GM18519 (cell line): ENCODE data around the gene CRTC3.
"Not testable (repeated sequence)": the region's sequence is repeated elsewhere in the genome, so short reads cannot be mapped to it uniquely, and the experiment has no call there.

Experiments used
- ATAC-seq: cut with Tn5 transposase; IDR thresholded peaks from one replicate; pipeline ENCODE4 v1.9.1; 2021; ENCODE audit warnings: mild to moderate bottlenecking, moderate library complexity; ENCODE audit not compliant: unreplicated experiment, low FRiP score

CRTC3 gene

GRCh38 chr15:90667073-90667754 lies 137.5 kb downstream of the CRTC3 start:
- no peak for ATAC-seq

GRCh38 chr15:90667755-90668345 lies 138.1 kb downstream of the CRTC3 start:
- not testable (repeated sequence) for ATAC-seq

- not testable (repeated sequence) for ATAC-seq
These were observed 140.9 kb downstream of the CRTC3 start for GRCh38 chr15:90670631-90671030.

- ATAC-seq: no peak
These were observed 141.5 kb downstream of the CRTC3 start for GRCh38 chr15:90671216-90671615.

- not testable (repeated sequence) for ATAC-seq
These were observed 143.6 kb downstream of the CRTC3 start for GRCh38 chr15:90673357-90673756.

- no peak for ATAC-seq
These were observed 144.8 kb downstream of the CRTC3 start for GRCh38 chr15:90674476-90674875.

GRCh38 chr15:90675464-90675863 lies 145.7 kb downstream of the CRTC3 start:
- no peak for ATAC-seq

GRCh38 chr15:90677807-90678790 lies 148.4 kb downstream of the CRTC3 start:
- no peak for ATAC-seq

- ATAC-seq: no peak
These were observed 150.2 kb downstream of the CRTC3 start for GRCh38 chr15:90679959-90680358.

GRCh38 chr15:90680371-90680935 lies 150.7 kb downstream of the CRTC3 start:
- ATAC-seq: no peak

GRCh38 chr15:90681056-90681455 lies 151.3 kb downstream of the CRTC3 start:
- no peak for ATAC-seq

GRCh38 chr15:90681480-90681879 lies 151.8 kb downstream of the CRTC3 start:
- no peak for ATAC-seq

- ATAC-seq: no peak
These were observed 153.6 kb downstream of the CRTC3 start for GRCh38 chr15:90683371-90683770.

- ATAC-seq: no peak
These were observed 154.2 kb downstream of the CRTC3 start for GRCh38 chr15:90683876-90684275.

GRCh38 chr15:90684281-90684680 lies 154.6 kb downstream of the CRTC3 start:
- ATAC-seq: no peak

GRCh38 chr15:90685591-90686434 lies 156.1 kb downstream of the CRTC3 start:
- peak; percentile 24 for ATAC-seq

- peak; percentile 78 for ATAC-seq
These were observed 156.9 kb downstream of the CRTC3 start for GRCh38 chr15:90686435-90687218.

GRCh38 chr15:90689326-90689961 lies 159.7 kb downstream of the CRTC3 start:
- ATAC-seq: not testable (repeated sequence)

- ATAC-seq: no peak
These were observed 160.9 kb downstream of the CRTC3 start for GRCh38 chr15:90690585-90690984.
